NCI-H1417 treated with DMSO at 0.1 percent for 48 hours (cell line): Measurements from ENCODE around the gene ABHD4.
"Not testable (repeated sequence)": the region's sequence is repeated elsewhere in the genome, so short reads cannot be mapped to it uniquely, and the experiment has no call there.

Experiments
- DNase-seq: peaks from one replicate; lab custom pipeline; 2025; lab: John Stamatoyannopoulos, UW

Gene ABHD4

DNA sequence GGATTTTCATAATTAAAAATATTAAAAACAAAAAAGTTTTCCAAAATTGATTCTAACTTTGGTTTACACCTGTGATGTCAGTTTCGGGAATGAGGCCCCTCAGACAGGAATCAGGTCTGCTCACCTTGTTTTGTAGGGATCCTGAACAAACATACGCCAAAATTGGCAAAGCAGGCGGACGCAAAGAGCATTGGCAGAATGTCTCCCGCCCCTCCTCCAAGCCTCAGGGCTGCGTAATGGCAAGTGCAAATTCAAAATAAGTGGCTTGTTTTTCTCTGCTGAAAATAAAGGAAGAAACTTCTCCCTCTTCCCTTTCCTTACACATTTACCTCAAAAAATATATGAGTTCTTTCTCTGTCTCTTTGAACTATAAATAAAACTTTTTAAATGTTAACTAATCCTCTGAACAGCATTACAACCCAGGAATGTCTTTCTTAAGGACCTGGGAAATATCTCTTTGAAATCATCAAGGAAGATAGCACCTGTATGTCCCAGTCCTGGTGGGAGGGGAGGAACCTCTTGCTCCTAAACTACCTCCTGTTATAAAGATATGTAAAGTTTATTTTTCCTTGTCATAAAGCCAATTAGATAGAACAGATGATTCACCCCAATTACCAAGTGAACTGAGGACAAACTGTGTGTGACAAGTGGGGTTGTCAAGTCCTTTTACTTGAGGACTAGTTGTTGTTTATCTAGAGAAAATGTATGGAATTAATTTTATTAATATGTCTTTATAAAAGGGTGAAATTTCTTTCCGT lies 29.6 kb downstream of the ABHD4 start:
- no peak for DNase-seq

DNA sequence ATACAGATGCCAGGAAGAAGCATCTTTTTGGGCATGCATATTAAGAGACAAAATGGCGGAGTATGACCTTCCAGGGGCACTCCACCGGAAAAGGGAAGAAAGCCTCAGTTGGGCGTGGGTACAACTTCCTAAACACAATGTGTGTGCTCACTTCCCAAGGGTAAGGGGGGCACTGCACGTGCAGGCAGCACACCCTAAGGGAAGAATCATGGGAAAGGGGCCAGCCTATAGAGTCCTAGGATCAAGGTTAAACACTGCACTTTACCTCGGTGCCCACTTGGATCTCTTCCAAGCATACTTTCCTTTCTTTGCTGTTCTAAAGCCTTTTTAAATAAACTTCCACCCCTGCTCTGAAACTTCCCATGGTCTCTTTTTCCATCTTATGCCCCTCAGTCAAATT lies 31.3 kb downstream of the ABHD4 start:
- no peak for DNase-seq

- no peak for DNase-seq
Measured at GRCh38 chr14:22630066-22630465, 32.0 kb downstream of the ABHD4 start.

DNA sequence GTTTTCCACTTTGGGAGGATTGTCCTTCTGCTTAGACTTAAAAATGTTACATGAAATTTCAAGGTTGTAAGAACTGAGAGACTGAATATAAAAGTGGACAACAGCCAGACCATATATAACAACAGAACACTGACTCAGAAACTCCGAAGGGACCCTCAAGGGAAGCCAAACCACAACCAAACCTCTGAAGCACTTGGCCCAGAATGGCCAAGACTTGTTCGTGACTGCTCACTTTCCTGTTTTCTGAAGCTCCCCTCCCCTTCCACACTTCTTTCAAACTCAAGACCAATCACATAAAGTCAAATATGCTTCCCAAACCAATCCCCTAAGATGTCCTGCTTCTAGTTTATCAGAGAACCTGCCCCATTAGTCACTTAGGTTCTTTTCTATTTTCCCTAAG lies 32.4 kb downstream of the ABHD4 start:
- DNase-seq, result no peak

DNA sequence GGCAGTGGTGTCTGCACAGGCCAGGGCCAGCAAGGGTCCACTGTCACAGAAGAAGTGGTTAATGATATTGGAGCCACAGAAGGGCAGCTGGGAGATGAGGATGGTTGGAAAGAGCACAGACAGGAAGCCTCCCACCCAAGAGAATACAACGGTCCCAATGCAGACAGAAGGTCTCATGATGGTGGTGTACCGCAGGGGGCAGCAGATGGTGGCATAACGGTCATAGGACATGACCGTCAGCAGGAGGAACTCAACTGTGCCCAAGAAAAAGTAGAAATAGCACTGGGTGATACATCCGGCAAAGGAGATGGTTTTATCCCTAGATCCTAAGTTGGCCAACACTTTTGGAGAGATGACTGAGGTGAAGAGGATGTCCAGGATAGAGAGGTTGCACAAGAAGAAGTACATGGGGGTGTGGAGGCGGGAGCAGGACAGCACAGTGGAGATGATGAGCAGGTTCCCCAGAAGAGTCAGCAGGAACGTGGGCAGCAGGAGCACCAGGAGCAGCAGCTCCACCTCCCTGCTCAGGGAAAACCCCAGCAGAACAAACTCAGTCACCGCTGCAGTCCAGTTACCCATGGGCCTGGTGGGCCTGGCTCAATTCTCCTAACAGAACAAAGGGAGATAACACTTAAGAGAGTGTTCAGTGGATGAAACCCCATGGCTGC lies 36.3 kb downstream of the ABHD4 start:
- DNase-seq, result no peak

DNA sequence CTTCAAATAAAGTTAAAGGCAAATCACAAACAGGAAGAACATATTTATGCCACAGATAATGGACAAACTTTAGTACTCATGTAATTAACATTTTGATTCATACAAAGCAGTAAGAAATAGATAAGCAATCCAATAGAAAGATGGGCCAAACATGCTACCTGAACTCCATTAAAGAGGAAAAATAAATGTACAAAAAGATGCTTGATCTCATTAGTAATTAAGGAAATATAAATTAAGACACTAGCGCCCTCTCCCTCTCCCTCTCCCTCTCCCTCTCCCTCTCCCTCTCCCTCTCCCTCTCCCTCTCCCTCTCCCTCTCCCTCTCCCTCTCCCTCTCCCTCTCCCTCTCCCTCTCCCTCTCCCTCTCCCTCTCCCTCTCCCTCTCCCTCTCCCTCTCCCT lies 37.9 kb downstream of the ABHD4 start:
- not testable (repeated sequence) for DNase-seq

- no peak for DNase-seq
Measured at GRCh38 chr14:22640192-22640591, 42.1 kb downstream of the ABHD4 start.

- DNase-seq, result no peak
Measured at GRCh38 chr14:22641846-22642245, 43.7 kb downstream of the ABHD4 start.

- DNase-seq, result no peak
Measured at GRCh38 chr14:22644305-22644635, 46.2 kb downstream of the ABHD4 start, which contains the start of gene OR6J1. TSS of gene OR6J1 (minus strand) at chr14:22644352. CDS start at chr14:22634811, 9,541 bp downstream.

DNA sequence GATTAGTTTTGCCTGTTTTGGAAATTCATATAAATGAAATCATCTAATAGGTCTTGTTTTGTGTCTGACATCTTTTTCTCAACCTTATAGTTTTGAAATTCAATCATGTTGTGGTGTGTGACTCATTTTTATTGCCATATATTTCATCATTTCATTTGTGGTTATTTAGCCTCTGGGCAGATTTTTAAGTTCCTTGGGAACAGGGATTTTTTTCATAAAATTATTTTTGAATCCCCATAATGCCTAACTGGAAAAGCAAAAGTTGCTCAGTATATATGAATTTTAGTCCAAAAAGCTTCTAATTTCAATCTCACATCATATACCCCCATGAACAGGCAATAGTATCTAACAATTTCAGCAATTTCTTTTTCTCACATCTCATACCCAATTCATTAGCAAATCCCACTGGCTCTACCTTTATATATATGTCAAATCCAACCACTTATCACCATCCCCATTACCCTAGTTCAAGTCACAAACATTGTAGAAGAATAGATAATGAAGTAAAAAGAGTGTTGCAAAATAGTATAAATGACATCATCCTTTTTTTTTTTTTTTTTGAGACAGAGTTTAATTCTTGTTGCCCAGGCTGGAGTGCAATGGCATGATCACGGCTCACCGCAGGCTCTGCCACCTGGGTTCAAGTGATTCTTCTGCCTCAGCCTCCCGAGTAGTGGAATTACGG lies 48.6 kb downstream of the ABHD4 start:
- no peak for DNase-seq

GRCh38 chr14:22648506-22648905 lies 50.4 kb downstream of the ABHD4 start:
- no peak for DNase-seq

DNA sequence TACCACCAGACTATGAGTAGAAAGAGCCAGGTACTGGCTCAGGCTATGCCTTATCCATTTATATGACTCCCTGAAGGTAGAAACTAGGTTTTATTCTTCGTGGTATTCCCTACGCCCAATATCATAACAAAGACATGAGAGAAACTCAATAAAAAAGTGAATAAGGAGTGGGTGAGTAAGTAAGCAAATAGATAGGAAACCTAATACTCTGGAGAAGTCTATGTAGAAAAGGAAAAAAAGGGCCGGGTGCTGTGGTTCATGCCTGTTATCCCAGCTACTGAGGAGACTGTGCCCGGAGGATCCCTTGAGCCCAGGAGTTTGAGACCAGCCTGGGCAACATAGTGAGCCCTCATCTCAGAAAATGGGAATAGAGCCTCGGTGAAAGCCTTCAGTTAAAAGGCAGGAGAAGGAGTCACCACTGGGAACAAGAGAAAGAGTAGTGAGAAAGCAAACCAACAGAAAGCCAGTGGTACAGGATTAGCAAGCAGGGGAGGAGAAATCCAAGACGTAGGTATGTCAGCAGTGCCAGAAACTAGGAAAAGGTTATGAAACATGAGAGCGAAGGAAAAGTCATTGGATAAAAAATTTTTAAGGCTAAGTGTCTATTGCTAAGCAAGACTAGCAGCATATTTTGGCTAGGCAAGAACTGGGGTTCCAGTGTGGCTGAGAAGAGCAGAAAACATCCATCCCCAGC lies 52.1 kb downstream of the ABHD4 start:
- DNase-seq, result no peak

DNA sequence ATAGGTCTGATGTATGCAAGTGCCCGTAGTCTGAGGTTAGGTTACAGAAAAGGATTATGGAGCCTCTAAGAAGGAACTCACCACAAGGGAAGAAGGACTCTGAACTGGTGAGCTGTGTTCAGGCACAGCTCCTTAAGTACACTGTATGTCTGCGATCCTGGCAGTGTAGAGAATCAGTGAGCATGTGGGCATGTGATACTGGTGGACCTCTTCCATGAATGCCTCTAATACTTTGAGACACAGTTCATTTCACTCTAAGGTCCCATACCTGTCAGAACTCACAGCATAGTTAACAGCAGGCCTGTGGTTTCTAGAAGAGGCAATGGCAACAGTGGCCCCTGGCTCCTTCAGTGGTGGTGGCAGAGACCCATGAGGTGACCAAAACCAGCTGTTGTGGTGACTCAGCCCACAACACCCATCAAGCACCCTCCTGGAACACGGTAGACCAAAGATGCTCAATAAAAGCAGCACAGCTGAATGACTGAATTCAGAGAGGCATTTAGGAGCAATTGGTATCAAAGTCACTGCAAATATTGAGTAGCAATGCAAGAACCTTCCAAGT lies 52.9 kb downstream of the ABHD4 start:
- no peak for DNase-seq

- no peak for DNase-seq
Measured at GRCh38 chr14:22651586-22651985, 53.5 kb downstream of the ABHD4 start.

GRCh38 chr14:22653012-22653621 lies 55.0 kb downstream of the ABHD4 start:
- no peak for DNase-seq

GRCh38 chr14:22656226-22656625 lies 58.1 kb downstream of the ABHD4 start:
- DNase-seq, result no peak

DNA sequence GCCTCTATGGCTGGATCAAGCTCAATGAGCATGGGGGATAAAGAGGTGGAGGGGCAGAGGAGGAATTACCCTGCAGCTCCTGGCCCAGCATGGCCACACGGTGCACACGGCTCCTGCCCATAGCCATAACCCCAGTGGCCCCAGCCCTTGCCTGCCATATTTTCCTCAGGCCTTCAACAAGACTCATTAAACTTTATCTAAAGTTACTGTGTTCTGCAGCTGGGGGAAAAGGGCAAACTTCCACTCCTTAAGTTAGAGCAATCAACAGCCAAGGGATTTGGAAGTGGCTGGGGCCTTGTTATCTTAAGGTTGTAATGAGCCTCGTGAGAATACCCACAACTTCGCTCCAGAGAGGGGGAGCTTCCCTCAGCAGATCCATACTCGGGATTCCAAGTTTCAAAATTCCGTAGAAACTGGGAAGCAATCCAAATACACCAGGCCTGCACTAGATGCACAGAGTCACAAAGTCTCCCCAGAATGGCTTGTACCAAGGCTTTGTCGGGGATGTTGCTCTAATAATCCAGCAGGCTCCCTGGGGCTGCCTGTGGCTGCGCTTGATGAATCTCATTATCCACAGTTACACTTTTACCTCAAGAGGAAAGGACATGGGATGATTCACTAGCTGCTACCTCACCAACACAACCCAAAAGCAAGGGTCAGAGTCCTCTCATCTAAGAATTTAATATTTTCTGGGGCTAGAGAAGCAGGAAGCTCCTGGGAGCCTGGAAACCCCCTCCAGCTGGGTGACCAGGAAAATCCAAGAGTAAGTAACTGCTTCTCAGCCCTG lies 59.0 kb downstream of the ABHD4 start:
- DNase-seq, result no peak

GRCh38 chr14:22657861-22658260 lies 59.8 kb downstream of the ABHD4 start:
- no peak for DNase-seq

DNA sequence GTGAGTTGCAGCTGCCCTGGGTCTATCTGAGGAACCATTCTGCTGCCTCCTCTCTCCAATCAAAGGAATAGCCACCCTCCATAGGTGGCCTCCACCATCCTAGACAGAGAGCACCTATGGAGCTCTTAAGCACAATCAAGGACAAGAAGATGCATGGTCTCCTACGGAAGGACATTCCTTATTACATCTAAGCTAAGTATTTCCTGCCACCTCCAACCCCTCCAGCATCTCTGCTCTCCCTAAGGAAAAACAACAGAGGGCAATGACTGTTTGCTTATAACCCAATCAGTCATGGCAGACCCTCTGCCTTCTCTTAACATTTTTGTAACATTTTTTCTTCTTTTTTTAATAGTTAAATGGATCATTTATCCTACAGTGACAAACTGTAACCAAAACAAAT lies 60.8 kb downstream of the ABHD4 start:
- DNase-seq, result no peak

DNA sequence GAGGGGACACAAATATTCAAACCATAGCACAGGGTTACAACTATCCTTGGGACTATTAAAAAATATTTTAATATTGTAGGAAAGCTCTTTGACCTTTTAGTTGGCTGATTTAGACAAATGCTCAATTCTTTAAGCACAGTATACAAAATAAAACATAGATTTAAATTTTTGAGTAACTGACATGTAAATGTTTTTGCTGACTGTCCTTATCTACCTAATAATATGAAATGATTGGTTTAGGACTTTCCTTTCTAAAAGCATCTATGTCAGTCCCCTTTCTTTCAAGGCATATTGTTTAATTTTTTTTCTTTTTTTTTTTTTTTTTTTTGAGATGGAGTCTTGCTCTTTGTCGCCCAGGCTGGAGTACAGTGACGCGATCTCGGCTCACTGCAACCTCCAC lies 62.6 kb downstream of the ABHD4 start:
- no peak for DNase-seq
